Ovary (tissue), 3 donors: ENCODE measurements around the gene PDLIM7.

Experiments used
- CTCF ChIP-seq, 3 donors: fragments of 450-650 bp in 2 of 3; fragments of 200-600 bp in 1 of 3; IDR thresholded peaks; one replicate each; pipeline versions ENCODE4 v1.5.1 to v1.8.0; 2016 to 2022; ENCODE audit warnings: antibody characterized with exemption in 3 of 3, mild to moderate bottlenecking in 1 of 3
- EP300 ChIP-seq: sonication (generic); formaldehyde crosslinking; IDR thresholded peaks from one replicate; pipeline ENCODE4 v1.6.1; 2017; ENCODE audit warnings: antibody characterized with exemption
- donor health status: DM: no; HTN: no; CAD: no.

- TF ChIP-seq CTCF (IDR thresholded peaks at IDR 0.05) (no peak), EP300 (no peak)
Measured at GRCh38 chr5:177526791-177527190, 29.4 kb upstream of the PDLIM7 start.
